BE2C (cell line): ENCODE results near the gene FAM124A.
A peak's percentile ranks its signal among the peaks of the same experiment; 100 is the strongest.

Experiments
- DNase-seq: peaks from one replicate; pipeline ENCODE4 v3.0.0-alpha.2; 2020
- H3K27me3 ChIP-seq: fragments of 250-450 bp; sonication (Bioruptor Pico); 2 replicates; pipeline ENCODE4 v1.5.1; 2020; ENCODE audit warnings: mild to moderate bottlenecking
- H3K36me3 ChIP-seq: fragments of 250-450 bp; sonication (Bioruptor Pico); 2 replicates; pipeline ENCODE4 v1.5.1; 2020; ENCODE audit warnings: mild to moderate bottlenecking
- H3K4me1 ChIP-seq: fragments of 250-450 bp; sonication (Bioruptor Pico); 2 replicates; pipeline ENCODE4 v1.5.1; 2020
- H3K4me3 ChIP-seq: 2 replicates; pipeline ENCODE4 v1.5.1; 2011; ENCODE audit warnings: low read depth, low read length
- H3K9me3 ChIP-seq: fragments of 250-450 bp; sonication (Bioruptor Pico); 2 replicates; pipeline ENCODE4 v1.5.1; 2020
- CTCF ChIP-seq: IDR thresholded peaks from 2 replicates; pipeline ENCODE4 v1.5.1; 2012; ENCODE audit warnings: mild to moderate bottlenecking, low read depth, low read length

FAM124A gene

DNA sequence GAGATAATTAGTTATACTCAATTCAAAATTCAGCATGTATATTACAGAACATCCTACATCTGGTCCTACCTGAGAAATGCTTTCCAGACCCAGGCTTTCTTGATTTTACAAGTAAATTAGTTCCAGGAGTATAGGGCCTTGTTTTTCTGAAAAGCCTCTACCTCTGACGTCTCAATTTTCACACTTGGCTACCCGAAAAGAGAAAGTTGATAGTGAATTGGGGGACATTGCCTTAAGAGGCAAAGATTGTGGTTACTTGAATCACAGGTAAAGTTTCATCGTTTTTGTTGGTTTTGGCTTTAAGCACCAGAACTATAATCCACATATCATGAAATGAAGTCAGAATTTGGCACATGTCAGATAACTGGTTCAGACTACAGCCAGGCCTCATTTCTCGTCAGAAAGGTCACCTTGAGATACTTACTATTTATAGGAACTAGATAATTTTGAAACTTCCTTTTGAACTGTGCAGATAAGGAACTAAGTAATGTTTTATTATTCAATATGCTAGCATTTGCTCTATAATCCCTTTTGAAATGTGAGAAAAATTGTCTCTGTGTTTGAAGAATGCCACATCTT lies 30.8 kb downstream of the FAM124A start:
- peaks cover 12% of the 10 kb centered on the region for H3K4me1 ChIP-seq
- DNase-seq = no peak
- H3K27me3 ChIP-seq = no peaks in the 10 kb centered on the region
- TF ChIP-seq CTCF = no peak
- no peaks in the 10 kb centered on the region; the same call in 1 of the 2 replicates for H3K36me3 ChIP-seq
- no peaks in the 10 kb centered on the region for H3K9me3 ChIP-seq
- H3K4me3 ChIP-seq = no peak overlapping the region

GRCh38 chr13:51255556-51255955 lies 33.4 kb downstream of the FAM124A start:
- H3K4me3 ChIP-seq = no peak overlapping the region
- H3K27me3 ChIP-seq = no peaks in the 10 kb centered on the region
- H3K9me3 ChIP-seq = no peaks in the 10 kb centered on the region
- peaks cover 15% of the 10 kb centered on the region for H3K4me1 ChIP-seq
- TF ChIP-seq CTCF = no peak
- no peaks in the 10 kb centered on the region; the same call in 1 of the 2 replicates for H3K36me3 ChIP-seq
- DNase-seq = no peak

DNA sequence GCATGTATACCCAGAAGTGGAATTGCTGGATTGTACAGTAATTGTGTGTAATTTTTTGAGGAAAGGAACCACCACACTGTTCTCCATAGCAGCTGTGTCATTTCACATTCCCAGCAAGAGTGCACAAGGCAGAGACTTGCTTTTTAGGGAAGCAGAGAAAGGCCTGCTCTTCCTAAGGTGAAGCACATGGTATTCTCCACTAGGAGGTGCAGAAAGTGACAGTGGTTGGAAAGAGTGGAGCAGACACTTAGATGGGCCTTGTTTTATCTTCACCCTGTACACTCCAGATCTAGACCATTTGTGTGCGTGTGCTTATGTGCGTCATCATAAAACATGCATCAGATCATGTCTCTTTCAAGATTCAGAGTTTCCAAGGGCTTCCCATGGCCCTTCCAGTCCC lies 35.0 kb downstream of the FAM124A start:
- DNase-seq = no peak
- Histone ChIP-seq H3K36me3 (no peaks in the 10 kb centered on the region; the same call in 1 of the 2 replicates), H3K27me3 (no peaks in the 10 kb centered on the region), H3K4me1 (peaks cover 15% of the 10 kb centered on the region), H3K9me3 (no peaks in the 10 kb centered on the region), H3K4me3 (no peak overlapping the region)
- TF ChIP-seq CTCF = peak; percentile 28; the same call in 1 of the 2 replicates

DNA sequence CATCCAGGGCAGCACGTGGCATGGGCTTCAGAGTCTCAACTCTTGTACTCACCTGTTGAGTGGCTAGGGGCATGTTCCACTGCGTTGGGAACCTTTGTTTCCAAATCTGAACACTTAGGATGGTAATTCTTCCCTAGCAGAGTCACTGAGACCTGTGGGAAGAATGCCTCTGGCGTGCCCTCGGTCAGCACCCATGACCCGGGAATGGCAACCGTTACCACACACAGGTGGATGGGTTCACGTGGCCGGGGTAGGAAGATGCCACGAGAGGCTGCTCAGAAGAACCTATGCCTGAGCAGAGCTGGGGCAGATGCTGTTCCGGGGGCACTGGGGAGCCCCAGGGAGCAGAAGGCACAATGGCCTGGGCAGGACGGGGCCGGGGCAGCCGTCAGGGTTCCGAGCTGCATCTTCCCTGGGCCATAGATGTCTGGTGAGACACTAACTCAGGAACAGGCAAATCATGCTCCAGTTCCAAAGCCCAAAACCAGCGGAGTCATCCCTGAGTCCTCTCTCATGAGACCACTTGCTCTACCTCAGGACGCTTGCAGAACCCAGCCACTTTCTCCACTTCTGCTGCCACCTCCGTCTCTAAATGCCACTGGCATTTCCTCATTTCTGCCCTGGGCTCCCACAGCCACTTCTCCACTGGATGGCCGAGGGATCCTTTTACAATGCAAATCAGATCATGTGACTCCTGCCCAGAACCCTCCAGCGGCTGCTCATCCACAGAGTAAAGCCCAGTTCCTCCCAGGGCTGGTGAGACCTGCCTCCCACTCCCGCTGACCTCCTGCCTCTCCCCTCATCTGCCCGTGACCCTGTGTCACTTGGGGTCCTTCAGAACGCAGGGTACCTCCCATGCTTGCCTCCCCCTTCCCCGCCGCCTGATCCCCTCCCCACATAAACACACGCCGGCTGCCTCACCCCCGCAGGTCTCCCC lies 36.7 kb downstream of the FAM124A start:
- no peak for DNase-seq
- Histone ChIP-seq H3K9me3 (no peaks in the 10 kb centered on the region), H3K27me3 (no peaks in the 10 kb centered on the region), H3K4me1 (peaks cover 6% of the 10 kb centered on the region), H3K36me3 (no peaks in the 10 kb centered on the region), H3K4me3 (no peak overlapping the region)
- TF ChIP-seq CTCF = no peak

DNA sequence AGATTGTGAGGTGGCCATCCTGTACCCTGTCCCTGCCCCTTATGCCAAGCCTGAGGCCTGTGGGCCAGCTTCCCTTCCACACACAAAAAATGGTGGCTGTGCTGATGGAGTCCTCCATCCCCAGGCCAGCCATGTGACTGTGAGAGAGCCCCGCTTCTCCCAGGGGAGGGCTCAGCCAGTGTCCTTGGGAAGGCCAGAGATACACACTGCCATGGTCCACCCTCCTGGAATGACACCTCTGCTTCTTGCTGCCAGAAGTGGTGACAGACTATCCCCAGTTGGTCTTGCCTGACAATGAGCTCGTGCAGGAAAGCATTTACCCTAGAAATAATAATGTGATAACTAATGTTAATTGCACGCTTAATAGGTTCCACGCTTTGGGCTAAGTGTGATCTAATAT lies 38.0 kb downstream of the FAM124A start:
- TF ChIP-seq CTCF = no peak

More for the DNA sequence above, 38.0 kb downstream of the FAM124A start:
- H3K4me3 ChIP-seq = no peak overlapping the region
- no peaks in the 10 kb centered on the region; the same call in 1 of the 2 replicates for H3K36me3 ChIP-seq
- no peaks in the 10 kb centered on the region for H3K9me3 ChIP-seq
- H3K4me1 ChIP-seq = peaks cover 6% of the 10 kb centered on the region
- no peaks in the 10 kb centered on the region for H3K27me3 ChIP-seq
- no peak for DNase-seq
